GM23338 (cell line): ENCODE measurements around the gene RAMP3.

Experiments
- CREB1 ChIP-seq: fragments of 250-450 bp; sonication (Bioruptor Pico); IDR thresholded peaks from 2 replicates; pipeline ENCODE4 v1.5.0; 2020; ENCODE audit warnings: low read depth, mild to moderate bottlenecking, moderate library complexity
- CTCF ChIP-seq, 2 experiments: fragments of 200-600 bp in 1 of 2; sonication (generic) in 1 of 2; conservative IDR thresholded peaks; 2 replicates each; pipeline versions ENCODE4 v1.5.1 to v1.6.1; 2016 to 2017; ENCODE audit warnings: antibody characterized with exemption in 2 of 2, low read depth in 2 of 2, mild to moderate bottlenecking in 2 of 2, moderate library complexity in 1 of 2
- ETS1 ChIP-seq: IDR thresholded peaks from 2 replicates; pipeline ENCODE4 v1.6.1; 2016; ENCODE audit warnings: antibody characterized with exemption
- EZH2 ChIP-seq: fragments of 200-600 bp; sonication (generic); IDR thresholded peaks from one replicate; pipeline ENCODE4 v1.8.0; 2017; ENCODE audit warnings: antibody characterized with exemption, mild to moderate bottlenecking, low read depth; ENCODE audit not compliant: unreplicated experiment
- EZH2phosphoT487 ChIP-seq: fragments of 200-600 bp; sonication (generic); IDR thresholded peaks from one replicate; pipeline ENCODE4 v1.8.1; 2018; ENCODE audit warnings: antibody characterized with exemption; ENCODE audit not compliant: unreplicated experiment
- JUNB ChIP-seq: IDR thresholded peaks from one replicate; pipeline ENCODE4 v1.6.1; 2016; ENCODE audit warnings: antibody characterized with exemption; ENCODE audit not compliant: unreplicated experiment
- POLR2AphosphoS5 ChIP-seq: IDR thresholded peaks from 2 replicates; pipeline ENCODE4 v1.6.1; 2016; ENCODE audit warnings: antibody characterized with exemption, low read depth
- STAT1 ChIP-seq: IDR thresholded peaks from one replicate; pipeline ENCODE4 v1.6.1; 2016; ENCODE audit warnings: antibody characterized with exemption; ENCODE audit not compliant: unreplicated experiment
- ZNF114 ChIP-seq: fragments of 250-450 bp; sonication (Bioruptor Pico); IDR thresholded peaks from 2 replicates; pipeline ENCODE4 v1.5.0; 2020; ENCODE audit warnings: mild to moderate bottlenecking, moderate library complexity
- ZNF331 ChIP-seq: fragments of 250-450 bp; sonication (Bioruptor Pico); IDR thresholded peaks from 2 replicates; pipeline ENCODE4 v1.5.0; 2020; ENCODE audit warnings: low read depth, mild to moderate bottlenecking, moderate library complexity
- ZNF462 ChIP-seq: fragments of 250-450 bp; sonication (Bioruptor Pico); IDR thresholded peaks from 2 replicates; pipeline ENCODE4 v1.5.0; 2020; ENCODE audit warnings: mild to moderate bottlenecking, moderate library complexity
- TF ChIP-seq, protein P1 (sequence below): IDR thresholded peaks from one replicate; pipeline ENCODE4 v1.6.1; 2018; ENCODE audit warnings: antibody characterized with exemption; ENCODE audit not compliant: unreplicated experiment

GRCh38 chr7:45140827-45141226, 16.8 kb upstream of the RAMP3 start:
- TF ChIP-seq CTCF (conservative IDR thresholded peaks at IDR 0.05; ENCODE audit: low read depth in 2 of 2): no peak
- TF ChIP-seq CREB1 (CRISPR knock-in tag): no peak
- no peak for TF ChIP-seq POLR2AphosphoS5
- no peak for TF ChIP-seq EZH2
- TF ChIP-seq EZH2phosphoT487: no peak
- TF ChIP-seq, protein P1, sequence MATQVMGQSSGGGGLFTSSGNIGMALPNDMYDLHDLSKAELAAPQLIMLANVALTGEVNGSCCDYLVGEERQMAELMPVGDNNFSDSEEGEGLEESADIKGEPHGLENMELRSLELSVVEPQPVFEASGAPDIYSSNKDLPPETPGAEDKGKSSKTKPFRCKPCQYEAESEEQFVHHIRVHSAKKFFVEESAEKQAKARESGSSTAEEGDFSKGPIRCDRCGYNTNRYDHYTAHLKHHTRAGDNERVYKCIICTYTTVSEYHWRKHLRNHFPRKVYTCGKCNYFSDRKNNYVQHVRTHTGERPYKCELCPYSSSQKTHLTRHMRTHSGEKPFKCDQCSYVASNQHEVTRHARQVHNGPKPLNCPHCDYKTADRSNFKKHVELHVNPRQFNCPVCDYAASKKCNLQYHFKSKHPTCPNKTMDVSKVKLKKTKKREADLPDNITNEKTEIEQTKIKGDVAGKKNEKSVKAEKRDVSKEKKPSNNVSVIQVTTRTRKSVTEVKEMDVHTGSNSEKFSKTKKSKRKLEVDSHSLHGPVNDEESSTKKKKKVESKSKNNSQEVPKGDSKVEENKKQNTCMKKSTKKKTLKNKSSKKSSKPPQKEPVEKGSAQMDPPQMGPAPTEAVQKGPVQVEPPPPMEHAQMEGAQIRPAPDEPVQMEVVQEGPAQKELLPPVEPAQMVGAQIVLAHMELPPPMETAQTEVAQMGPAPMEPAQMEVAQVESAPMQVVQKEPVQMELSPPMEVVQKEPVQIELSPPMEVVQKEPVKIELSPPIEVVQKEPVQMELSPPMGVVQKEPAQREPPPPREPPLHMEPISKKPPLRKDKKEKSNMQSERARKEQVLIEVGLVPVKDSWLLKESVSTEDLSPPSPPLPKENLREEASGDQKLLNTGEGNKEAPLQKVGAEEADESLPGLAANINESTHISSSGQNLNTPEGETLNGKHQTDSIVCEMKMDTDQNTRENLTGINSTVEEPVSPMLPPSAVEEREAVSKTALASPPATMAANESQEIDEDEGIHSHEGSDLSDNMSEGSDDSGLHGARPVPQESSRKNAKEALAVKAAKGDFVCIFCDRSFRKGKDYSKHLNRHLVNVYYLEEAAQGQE: no peak
- TF ChIP-seq ZNF331: no peak
- TF ChIP-seq ETS1: no peak
- no peak for TF ChIP-seq ZNF462 (CRISPR knock-in tag)
- no peak for TF ChIP-seq STAT1
- no peak for TF ChIP-seq ZNF114 (CRISPR knock-in tag)
- TF ChIP-seq JUNB: no peak
